ENCODE measurements around the gene COL6A1. TPM values are rescaled to one million over a fixed set of nuclear protein-coding genes. Genes with fewer than 3 reads are reported as not detected.
"Not testable (repeated sequence)": the region's sequence is repeated elsewhere in the genome, so short reads cannot be mapped to it uniquely, and the experiment has no call there.

The COL6A1 gene
- total RNA-seq, 2 experiments from 2014 or later: 4.3 to 5.2 TPM

DNA sequence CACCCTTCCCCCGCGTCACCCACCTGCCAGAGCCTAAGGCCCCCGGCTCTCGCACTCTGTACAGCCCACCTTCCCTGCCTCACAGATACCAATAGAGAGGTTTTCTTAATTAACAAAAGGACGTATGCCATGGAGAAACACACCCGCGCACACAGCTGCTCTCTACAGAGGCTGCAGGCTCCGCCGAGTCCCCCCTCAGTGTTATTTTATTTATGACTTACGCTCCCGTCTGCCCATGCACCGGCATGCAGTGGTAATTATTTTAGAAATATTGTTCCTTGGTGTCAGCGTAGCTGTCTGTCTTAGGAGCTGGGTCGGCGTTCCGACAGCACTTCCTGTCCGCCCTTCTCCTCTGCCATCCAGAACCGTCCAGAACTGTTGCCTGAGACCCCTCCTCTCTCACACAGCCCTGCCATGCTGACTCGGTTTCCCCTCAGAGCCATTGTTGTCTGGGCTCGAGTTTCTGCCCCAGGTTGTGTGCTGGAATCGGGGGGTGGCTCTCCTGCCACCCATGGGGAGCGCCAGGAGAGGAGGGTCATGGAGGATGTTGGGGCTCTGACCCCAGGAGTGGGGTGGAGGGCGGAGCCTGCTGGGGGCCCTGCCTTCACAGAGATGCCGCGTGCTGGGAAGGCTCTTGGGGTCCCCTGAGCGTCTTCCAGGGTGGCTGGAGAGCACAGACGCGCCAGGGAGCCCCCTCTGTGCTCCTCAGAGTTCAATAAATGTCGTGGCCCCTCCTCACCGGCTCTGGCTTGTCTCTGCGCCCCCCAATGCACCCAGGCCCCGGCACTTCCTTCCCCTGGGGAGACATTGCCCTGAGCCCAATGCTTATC is 39.6 kb upstream of the COL6A1 start:
- Mint-ChIP-seq H3K4me1 (no peaks in the 10 kb centered on the region), H3K27me3 (no peaks in the 10 kb centered on the region), H3K27ac (no peak overlapping the region), H3K4me3 (no peak overlapping the region), H3K9me3 (no peaks in the 10 kb centered on the region), H3K36me3 (no peaks in the 10 kb centered on the region)
- DNase-seq: no peak

DNA sequence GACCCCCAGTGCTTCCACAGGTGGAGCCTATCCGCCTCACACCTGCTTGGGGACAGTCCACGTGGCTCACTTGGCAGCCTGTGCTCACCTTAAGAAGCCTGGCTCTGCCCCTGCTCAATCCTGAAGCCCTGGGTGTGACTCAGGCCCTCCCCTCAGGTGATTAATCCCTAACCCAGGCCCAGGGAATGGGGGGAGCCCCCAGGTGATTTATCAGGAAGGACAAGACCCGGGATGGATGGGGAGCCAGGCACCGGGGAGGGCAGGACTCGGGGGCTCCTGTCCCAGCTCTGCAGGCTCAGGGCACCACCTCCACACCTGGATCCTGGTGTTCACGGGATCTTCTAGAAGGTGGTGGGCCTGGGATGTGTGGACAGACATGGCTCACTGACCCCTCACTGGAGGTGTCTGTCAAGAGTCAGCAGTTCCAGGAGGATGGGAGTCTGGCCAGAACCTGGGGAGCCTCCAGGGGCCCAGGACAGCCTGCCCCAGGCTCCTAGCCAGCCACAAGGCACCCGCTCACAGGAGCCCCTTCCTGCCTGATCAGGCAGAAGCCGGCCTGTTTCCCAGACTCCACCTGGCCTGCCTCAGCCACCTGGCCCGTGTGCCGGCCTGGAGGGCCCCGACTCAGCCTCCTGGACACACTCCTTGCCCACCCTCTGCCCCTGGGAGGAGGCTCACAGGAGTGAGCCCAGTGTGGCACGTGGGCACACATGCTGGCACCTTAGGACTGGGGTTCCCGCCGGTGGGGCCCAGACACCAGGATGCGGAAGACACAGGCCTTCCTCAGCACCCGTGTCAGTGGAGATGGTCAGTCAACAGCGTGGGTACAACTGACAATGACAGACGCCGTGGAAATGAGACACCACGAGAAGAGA is 38.6 kb upstream of the COL6A1 start:
- Mint-ChIP-seq H3K9me3 (no peaks in the 10 kb centered on the region), H3K4me1 (no peaks in the 10 kb centered on the region), H3K4me3 (no peak overlapping the region), H3K27ac (no peak overlapping the region), H3K27me3 (no peaks in the 10 kb centered on the region), H3K36me3 (no peaks in the 10 kb centered on the region)
- DNase-seq: no peak

DNA sequence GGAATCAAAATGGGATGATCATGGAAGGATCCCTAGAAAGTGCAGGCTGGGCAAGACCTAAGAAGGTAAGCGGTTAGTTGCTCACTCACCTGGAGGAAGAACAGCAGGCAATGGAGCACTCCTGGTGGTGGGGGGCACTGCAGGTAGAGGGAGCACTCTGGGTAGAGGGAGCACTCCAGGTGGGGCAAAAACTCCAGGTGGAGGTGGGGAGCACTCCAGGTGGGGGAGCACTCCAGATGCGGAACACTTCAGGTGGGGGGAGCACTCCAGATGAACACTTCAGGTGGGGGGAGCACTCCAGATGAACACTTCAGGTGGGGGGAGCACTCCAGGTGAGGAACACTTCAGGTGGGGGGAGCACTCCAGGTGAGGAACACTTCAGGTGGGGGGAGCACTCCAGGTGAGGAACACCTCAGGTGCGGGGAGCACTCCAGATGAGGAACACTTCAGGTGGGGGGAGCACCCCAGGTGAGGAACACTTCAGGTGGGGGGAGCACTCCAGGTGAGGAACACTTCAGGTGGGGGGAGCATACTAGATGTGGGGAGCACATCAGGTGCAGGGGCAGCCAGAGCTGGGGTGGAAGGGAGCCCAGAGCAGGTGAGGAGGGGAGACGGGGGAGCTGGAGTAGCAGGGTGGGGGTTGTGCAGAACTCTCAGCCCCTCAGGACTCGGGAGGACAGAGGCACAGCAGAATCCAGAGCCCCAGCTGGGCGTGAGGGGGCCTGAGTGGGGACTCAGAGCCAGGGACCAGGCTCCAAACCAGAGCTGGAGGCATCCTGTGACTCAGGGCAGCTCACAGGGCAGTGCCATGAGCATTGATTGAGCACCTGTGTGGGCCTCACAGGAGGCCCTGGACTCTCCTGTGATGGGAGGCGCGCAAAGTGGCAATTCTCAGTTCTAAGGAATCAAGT is 37.7 kb upstream of the COL6A1 start:
- H3K4me1 Mint-ChIP-seq: no peaks in the 10 kb centered on the region
- DNase-seq: no peak
- H3K27ac Mint-ChIP-seq: no peak overlapping the region
- peaks cover 5% of the 10 kb centered on the region for H3K27me3 Mint-ChIP-seq
- H3K4me3 Mint-ChIP-seq: no peak overlapping the region
- H3K9me3 Mint-ChIP-seq: no peaks in the 10 kb centered on the region
- H3K36me3 Mint-ChIP-seq: no peaks in the 10 kb centered on the region

DNA sequence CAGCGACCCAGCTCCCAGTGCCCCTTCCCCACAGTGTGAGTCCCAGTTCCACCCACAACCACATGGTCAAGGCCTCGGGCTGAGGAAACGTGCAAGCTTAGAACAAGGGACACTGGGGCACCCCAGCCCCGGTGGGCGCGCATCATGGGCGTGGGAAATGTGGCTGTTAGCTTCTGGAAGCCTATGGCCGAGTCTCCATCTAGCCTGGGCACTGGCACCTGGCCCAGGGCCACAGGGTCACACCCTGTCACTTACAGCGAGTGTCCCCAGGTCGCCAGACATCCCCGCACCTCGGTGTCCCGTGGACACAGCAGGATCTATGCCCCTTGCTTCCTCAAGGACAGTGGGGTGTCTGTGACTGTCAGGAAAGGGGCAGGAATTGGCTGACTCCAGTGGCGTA is 37.0 kb upstream of the COL6A1 start:
- peaks cover 5% of the 10 kb centered on the region for H3K27me3 Mint-ChIP-seq
- H3K36me3 Mint-ChIP-seq: no peaks in the 10 kb centered on the region
- no peak overlapping the region for H3K4me3 Mint-ChIP-seq
- DNase-seq: no peak
- no peaks in the 10 kb centered on the region for H3K4me1 Mint-ChIP-seq
- no peak overlapping the region for H3K27ac Mint-ChIP-seq
- no peaks in the 10 kb centered on the region for H3K9me3 Mint-ChIP-seq

DNA sequence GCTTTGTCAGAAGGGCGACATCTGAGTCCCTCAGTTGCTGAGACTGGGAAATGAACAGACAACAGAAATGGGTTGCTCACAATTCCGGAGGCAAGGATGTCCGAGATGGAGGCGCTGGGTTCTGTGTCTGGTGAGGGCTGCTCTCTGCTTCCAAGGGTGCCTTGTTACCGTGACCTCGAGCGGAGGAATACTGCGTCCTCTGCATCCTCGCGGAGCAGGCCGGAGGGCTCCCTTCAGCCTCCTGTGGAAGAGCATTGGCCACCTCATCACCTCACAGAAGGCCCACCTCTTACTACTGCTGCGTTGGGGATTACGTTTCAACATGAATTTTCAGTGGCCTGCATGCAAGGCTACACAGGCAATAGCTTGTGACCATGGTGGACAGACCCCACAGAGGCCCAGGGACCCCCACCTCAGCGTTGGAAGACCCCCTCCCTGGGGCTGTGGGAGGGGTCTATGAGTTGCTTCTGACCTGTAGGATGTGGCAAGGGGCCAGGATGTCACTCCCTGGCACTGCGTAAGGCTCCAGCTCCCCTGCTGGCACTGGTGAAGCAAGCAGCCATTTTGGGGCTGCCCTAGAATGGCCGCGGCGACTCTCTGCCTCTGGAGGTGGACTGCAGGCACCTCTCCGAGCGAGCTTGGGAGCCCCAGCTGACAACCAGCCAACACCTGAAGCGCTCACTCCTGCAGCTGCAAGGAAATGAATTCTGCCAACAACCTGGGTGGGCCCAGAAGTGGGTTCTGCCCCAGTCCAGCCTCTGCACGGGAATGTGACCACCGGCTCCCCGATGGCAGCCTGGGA is 36.3 kb upstream of the COL6A1 start:
- Mint-ChIP-seq H3K27ac (no peak overlapping the region), H3K4me1 (no peaks in the 10 kb centered on the region), H3K36me3 (no peaks in the 10 kb centered on the region), H3K4me3 (no peak overlapping the region), H3K9me3 (no peaks in the 10 kb centered on the region), H3K27me3 (peaks cover 5% of the 10 kb centered on the region)
- no peak for DNase-seq

DNA sequence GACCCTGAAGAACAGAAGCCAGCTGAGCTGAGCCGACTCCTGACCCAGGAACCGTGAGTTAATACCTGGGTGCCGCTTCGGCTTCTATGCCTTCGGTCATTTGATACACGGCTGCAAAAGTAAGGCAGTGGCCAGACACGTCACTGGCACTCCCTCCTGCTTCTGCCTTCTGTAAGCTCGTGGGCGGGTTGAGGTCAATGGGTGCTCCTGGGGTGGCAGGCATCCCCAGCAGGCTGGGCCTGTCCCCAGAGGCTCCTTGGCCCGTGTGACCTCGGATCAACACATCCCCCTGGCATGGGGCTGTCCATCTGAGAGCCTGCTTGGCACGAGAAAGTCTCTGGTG is 35.7 kb upstream of the COL6A1 start:
- no peak overlapping the region for H3K27ac Mint-ChIP-seq
- H3K4me3 Mint-ChIP-seq: no peak overlapping the region
- no peaks in the 10 kb centered on the region for H3K4me1 Mint-ChIP-seq
- H3K27me3 Mint-ChIP-seq: peaks cover 6% of the 10 kb centered on the region
- H3K9me3 Mint-ChIP-seq: no peaks in the 10 kb centered on the region
- no peaks in the 10 kb centered on the region for H3K36me3 Mint-ChIP-seq
- DNase-seq: no peak

DNA sequence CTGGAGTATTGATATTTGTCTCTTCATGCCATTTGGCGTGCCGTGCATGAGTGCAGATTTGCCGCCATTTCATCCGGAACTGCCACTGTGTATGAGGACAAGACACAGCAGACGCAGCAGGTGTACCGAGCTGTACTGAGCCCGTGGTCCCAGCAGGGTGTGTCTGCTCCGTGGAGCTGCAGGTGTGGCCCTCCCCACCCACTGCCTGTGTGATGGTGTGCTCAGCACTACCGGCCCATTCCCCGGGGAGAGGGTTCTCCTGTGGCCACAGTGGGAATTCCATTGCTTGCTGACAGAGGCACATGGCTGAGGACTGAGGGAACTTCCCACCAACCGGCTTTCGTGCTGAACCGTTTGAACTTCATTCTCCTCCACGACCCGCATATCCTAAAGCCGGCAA is 34.3 kb upstream of the COL6A1 start:
- Mint-ChIP-seq H3K27me3 (peaks cover 9% of the 10 kb centered on the region), H3K36me3 (no peaks in the 10 kb centered on the region), H3K4me3 (no peak overlapping the region), H3K27ac (no peak overlapping the region), H3K9me3 (no peaks in the 10 kb centered on the region), H3K4me1 (no peaks in the 10 kb centered on the region)
- no peak for DNase-seq

DNA sequence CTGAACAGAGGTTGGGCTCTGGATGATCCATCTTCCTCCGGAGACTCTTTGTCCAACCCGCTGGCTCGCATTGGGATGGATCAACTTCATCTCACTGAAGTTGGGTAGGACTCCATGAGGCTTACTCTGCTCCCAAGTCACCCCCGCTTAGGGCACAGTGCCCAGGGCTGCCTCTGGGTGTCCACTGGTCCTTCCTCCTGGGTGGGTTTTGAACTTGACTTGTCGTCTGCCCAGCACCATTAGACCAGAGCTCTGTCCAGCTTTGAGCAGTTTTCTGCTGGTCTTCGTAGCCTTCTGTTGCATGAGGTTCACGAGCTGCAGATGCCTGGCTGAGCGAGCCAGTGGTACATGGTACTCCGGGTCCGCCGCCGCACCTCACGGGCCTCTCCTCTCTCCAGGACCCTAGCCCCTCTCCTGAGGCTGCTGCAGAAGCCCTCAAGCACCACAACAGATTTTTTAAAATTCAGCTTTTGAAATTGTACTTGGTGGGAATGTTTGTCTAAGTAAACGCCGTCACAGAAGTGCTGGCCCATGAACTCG is 33.8 kb upstream of the COL6A1 start:
- peaks cover 13% of the 10 kb centered on the region for H3K27me3 Mint-ChIP-seq
- no peaks in the 10 kb centered on the region for H3K36me3 Mint-ChIP-seq
- H3K9me3 Mint-ChIP-seq: no peaks in the 10 kb centered on the region
- DNase-seq: no peak
- no peak overlapping the region for H3K27ac Mint-ChIP-seq
- no peak overlapping the region for H3K4me3 Mint-ChIP-seq
- H3K4me1 Mint-ChIP-seq: no peaks in the 10 kb centered on the region

DNA sequence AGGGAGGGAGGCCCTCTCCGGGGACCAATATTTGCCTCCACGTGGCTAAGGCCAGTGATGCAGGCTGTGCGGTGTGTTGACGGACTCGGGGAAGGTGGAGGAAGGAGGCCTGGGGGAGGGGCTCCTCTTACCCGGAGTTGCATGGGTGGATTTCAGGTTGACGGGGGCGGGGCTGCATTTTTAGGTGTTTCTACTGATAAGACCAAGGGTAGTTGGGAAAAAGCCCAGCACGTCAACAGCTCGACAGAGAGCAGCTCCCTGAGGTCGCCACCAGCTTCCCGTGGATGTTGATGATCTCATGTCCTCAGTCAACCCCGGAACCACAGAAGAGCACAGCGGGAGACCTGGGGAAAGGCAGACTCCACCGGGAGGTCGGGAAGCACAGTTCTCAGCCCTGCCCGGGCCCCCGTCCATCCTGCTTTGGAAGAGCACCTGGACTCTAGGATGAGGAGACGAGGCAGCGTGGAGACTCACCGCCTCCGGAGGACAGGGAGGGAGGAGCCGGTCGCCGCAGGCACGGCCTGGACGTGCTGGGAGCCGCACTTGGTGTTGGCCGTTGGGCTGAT is 32.9 kb upstream of the COL6A1 start:
- H3K36me3 Mint-ChIP-seq: no peaks in the 10 kb centered on the region
- no peaks in the 10 kb centered on the region for H3K4me1 Mint-ChIP-seq
- no peak overlapping the region for H3K27ac Mint-ChIP-seq
- no peak overlapping the region for H3K4me3 Mint-ChIP-seq
- H3K9me3 Mint-ChIP-seq: no peaks in the 10 kb centered on the region
- peaks cover 17% of the 10 kb centered on the region for H3K27me3 Mint-ChIP-seq
- DNase-seq: no peak

DNA sequence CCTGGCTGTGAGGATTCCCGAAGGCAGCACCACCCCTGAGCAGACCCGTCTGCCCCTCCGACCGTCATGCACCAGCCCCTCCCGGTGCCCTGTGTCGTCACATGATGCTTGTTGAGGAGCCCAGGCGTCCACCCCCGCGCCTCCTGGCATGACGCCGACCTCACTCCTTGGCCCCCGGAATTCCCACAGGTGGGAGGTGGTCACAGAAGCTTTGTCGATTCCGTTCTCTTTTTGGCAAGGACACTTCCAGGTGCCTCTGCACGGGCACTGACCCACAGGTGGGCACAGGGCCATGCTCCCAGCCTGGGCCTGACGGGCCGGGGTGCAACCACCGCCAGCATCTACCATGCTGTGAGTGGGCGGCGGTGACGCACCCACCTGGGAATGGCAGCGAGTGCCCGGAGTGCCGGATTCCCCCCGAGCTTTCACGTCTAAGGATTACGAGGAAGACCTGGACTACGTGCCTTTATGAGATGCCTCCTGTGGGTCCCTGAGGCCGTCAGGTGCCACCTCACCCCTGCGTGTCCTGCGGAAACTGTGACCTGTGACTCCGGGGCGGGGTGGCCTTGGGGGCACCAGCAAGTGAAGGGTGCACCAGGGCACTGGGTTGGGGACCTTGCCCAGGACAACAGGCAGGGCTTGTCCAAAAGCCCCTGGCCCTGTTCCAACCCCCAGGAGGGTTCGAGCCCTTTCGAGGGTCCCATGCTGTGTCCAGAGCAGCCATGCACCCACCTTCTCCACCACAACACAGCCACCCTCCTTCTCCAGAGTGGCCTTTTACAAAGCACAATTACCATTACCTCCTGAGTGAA is 31.4 kb upstream of the COL6A1 start:
- H3K27me3 Mint-ChIP-seq: peaks cover 21% of the 10 kb centered on the region
- H3K27ac Mint-ChIP-seq: no peak overlapping the region
- DNase-seq: no peak
- H3K4me3 Mint-ChIP-seq: no peak overlapping the region
- no peaks in the 10 kb centered on the region for H3K4me1 Mint-ChIP-seq
- H3K36me3 Mint-ChIP-seq: no peaks in the 10 kb centered on the region
- H3K9me3 Mint-ChIP-seq: no peaks in the 10 kb centered on the region

DNA sequence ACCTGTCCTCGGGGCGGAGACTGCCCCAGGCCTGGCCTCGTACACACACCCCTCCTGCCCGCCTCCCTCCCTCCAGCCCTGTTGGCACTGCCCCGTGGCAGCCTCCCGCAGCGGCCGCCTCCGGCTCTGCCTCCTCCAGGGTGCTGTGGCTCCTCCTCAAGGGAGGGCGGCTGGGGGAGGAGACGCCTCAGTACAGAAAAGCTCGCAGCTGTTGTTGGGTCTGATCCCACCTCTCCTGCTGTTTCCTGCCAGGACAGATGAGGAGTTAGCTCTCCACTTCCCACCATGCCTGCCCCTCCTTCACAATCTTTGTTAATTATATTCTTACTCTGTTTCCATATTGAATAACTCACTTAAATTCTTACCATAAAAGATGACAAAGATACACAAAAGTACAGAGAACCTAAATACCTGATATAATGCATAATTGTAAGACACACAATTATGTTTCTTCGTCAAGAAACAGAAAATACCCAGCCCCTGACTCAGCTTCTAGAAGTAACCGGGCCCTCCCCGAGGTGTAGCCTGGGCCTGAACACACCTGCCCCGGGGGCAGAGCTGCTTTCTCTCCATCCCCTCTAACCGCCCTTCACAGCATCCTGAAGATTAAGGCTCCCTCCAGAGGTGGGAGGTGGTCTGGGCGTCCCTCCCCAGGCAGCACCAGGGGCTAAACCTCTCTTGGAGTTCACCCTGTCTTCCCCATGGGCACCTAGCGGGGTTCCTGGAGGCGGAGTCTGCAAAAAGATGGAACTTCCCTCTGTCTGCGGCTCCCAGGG is 30.6 kb upstream of the COL6A1 start:
- H3K4me1 Mint-ChIP-seq: no peaks in the 10 kb centered on the region
- no peaks in the 10 kb centered on the region for H3K36me3 Mint-ChIP-seq
- no peak overlapping the region for H3K27ac Mint-ChIP-seq
- no peak for DNase-seq
- no peaks in the 10 kb centered on the region for H3K9me3 Mint-ChIP-seq
- peaks cover 23% of the 10 kb centered on the region for H3K27me3 Mint-ChIP-seq
- H3K4me3 Mint-ChIP-seq: no peak overlapping the region

DNA sequence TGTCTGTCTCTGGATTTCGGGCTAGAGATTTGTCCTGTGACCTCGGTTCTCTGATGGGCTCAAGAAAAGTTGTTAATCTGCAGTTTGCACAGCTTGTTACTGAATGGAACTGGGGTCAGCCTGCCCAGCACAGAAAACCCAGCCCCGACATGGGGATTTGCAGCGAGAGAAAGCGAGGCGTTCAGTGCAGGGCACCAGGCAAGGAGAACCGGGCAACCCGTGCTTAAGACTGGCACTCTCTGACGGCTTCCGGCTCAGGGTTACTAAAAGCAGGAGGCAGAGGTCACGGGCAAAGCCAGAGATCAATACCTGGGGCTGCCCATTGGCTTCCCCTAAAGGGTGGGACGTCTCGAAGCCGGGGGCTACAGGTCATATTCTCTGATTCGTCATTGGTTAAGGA is 29.9 kb upstream of the COL6A1 start:
- Mint-ChIP-seq H3K27me3 (peaks cover 23% of the 10 kb centered on the region), H3K9me3 (no peaks in the 10 kb centered on the region), H3K36me3 (no peaks in the 10 kb centered on the region), H3K27ac (no peak overlapping the region), H3K4me1 (no peaks in the 10 kb centered on the region), H3K4me3 (no peak overlapping the region)
- no peak for DNase-seq

DNA sequence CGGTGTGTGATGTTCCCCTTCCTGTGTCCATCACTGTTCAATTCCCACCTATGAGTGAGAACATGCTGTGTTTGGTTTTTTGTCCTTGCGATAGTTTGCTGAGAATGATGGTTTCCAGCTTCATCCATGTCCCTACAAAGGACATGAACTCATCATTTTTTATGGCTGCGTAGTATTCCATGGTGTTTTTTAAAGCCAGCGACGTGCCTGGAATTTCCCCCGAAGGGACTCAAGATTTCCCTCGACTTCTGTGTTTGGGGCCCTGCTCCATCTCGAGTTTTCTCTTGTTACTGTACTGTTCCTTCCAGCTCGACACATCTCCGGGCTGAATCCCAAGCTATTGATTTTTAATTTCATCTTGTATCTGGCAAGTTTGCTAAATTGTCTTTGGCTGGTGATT is 29.0 kb upstream of the COL6A1 start:
- not testable (repeated sequence) for H3K4me1 Mint-ChIP-seq, H3K4me3 Mint-ChIP-seq, DNase-seq, H3K27ac Mint-ChIP-seq, H3K36me3 Mint-ChIP-seq, H3K9me3 Mint-ChIP-seq
- peaks cover 23% of the 10 kb centered on the region for H3K27me3 Mint-ChIP-seq

Measured in activated naive CD8-positive, alpha-beta T cell treated with anti-CD3 and anti-CD28 coated beads for 36 hours (primary cell).